Stimulated activated CD4-positive, alpha-beta T cell treated with anti-CD3 and anti-CD28 coated beads, Interleukin-4, amount 100 ng/mL, for 24 hours (primary cell): ENCODE data around the gene CACNA2D3.

ENCODE experiments used
- DNase-seq: peaks from one replicate; pipeline ENCODE4 v3.0.0-alpha.2; 2020

Gene CACNA2D3

DNA sequence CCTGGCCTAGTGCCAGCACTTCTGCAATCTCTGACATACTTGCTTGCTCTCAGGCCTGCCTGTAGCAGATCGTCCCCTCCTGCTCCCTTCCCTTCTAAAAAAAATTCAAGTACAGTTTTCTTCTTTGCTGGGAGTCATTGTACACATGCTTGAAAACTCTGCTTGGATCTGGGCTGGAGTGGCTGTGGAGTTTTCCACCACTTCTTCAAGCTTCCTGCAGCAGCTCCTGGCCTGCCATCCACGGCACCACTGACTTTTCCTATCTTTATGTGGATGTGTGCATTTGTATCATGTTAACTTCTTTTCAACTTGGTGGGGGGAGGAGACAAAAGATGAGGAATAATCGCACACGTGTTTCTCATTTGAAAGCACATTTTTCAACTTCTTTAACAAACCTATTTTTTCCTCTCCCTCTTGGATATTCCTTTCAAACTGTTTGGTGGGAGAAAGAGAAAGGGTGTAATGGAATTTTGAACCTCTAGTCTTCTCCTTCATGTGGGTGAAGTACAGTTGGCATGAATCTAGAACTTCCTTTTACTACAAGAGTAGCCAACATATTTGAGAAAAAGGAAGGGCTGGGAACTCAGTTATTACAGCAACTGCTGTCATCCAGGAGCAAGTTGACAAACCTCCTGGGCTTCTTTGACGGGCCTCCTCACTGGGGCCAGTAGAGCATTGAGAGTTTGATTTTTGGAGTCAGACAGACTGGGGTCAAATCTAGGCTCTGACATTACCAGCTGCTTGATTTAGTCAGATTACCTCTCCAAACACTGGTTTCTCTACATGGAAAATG is 866.7 kb downstream of the CACNA2D3 start:
- DNase-seq = no peak

DNA sequence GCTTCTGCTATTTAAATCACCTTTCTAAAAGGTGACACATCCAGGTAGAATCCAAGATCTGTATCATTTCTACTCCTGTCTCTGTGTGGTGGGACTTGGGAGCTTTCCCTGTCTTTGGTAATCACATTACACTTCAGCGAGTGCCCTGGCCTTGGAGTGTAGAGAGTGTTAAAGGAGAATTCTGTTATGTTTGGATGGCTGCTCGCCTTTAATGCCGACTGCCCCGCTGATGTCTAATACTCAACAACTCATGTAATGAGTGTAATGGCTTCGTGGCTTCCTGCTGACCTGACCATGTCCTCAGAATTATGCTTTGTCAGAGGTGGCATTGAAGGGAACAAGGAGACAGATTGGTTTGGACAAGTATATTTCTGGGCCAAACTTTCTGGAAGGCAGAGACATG is 871.8 kb downstream of the CACNA2D3 start:
- DNase-seq = no peak

DNA sequence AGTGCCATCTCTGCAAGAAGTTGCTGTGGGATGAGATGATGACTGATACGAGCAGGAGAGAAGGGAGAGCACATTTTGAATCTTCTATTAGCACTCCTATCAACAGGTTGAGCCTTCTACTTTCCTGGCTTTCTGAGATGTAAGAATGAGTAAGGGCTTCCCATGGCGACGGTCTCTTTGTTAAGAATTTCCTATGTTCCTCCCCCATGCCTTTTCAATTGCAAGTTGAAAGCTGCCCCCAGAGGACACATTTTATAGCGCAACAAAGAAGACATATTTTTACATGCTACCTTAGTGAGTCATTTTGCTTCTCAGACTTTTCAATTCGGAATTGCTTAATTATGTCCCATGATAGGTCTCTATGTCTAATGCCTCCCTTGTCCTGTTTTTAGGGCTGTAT is 876.8 kb downstream of the CACNA2D3 start:
- no peak for DNase-seq

DNA sequence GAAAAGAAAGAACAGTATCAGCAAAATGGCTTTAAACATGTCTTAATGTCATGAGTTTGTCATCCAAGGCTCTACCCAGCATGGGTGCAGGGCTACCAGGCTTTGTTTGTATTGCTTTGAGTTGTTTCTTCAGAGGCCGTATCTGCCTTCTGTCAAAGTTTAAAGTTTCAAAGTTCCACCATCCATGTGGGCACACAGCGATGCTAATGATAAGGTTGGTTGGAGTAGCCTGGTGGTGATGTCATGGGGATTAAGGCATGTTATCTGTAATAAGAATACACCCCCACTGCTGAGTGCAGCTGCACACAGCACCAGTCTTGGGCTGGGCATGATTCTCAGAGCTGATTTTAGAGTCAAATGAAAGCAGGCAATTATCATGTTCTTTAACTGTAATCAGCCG is 877.5 kb downstream of the CACNA2D3 start:
- no peak for DNase-seq

DNA sequence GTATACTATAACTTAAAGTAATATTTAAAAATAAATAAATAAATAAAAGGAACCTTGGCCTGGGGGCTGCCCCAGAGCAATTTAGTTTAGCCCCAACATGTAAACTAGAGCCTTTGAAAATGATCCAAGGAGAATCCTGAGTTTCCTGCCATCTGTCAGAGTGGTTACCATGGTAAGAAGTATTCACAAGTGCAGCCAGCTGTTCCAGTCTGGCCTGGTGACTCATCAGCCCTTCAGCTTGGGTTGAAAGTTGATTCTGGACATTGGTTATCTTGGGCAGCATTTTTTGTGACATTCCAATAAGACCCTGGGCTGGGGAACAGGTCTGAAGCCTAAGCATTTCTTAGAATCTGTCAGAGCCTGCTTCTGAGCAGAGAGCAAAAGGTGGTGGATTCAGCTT is 878.2 kb downstream of the CACNA2D3 start:
- no peak for DNase-seq

DNA sequence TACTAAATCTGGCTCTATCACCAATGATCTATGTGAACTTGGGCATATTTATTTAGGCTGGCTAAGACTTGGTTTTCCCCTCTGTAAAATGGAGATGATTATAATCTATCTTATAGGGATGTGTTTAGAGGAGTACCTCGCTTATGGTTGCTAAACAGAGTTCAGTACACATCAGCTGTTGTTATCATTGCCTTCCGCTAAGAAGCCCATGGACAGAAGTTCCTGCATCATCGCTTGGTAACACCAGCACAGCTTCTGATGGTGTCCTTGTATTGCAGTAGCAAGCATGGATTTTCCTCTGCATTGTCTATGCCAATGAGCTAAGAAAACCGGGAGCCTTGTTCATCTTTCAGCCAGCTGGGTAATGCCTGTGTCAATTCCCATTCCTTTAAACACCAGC is 878.6 kb downstream of the CACNA2D3 start:
- DNase-seq = no peak

DNA sequence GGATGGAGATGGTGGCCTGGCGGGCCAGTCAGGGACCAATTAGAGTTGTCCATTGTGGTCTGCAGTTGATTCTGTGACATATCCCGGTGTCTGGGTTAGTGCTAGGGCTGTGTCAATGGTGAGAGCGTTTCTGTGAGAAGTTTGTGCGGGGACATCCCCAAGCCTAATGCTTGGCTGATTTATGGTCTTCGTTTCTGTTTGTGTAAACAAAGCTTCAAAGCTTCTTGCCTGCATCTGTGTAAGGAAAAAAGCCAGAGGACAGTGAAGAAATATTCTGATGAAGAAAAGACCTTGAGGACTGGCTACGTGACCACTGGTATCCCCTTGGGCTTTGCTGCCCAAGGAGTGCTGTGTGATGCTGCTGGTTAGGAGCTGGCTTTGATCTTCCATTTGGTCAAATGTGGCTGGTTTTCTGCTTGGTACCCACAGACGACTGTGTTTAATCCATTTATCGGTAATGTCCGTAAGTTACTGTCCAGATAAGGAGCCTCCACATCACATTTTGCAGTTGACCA is 880.1 kb downstream of the CACNA2D3 start:
- DNase-seq = no peak

DNA sequence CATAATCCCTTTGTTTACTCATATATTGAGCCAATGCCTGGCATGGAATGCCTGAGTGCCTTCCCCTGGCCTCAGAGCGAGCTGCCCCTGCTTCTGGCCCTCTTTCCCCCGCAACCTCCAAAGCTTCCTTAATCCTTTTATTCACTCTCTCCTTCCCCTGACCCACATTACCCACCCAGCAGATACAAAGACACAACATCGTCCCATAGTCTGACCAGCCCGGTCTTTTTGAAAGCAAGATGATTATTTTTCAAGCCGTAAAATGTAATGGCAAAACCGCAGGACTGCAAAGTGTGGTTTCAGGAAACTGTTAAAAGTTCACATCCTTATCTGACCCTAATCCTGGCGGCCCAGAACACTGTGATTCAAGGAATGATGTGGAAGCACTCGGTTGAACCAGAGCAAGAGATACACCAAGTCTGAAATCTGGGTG is 883.9 kb downstream of the CACNA2D3 start:
- DNase-seq = no peak

DNA sequence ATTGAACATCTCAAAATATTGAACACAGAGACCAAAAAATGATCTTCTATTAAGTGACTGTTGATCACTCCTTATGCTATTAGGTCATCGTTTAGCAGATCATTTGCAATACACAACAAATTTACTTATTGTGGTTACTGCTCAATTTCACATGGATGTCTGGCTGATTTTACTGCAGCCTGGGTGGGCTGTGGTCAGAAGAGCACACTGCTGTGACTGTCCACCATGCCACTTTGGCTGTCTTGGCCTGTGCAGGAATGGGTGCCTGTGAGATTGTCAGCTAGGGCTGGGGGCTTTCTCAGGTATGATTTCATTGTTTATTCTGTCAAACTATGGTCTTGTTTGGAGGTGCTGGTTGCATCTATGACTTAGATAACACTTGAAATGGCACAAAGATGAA is 885.6 kb downstream of the CACNA2D3 start:
- DNase-seq = no peak

DNA sequence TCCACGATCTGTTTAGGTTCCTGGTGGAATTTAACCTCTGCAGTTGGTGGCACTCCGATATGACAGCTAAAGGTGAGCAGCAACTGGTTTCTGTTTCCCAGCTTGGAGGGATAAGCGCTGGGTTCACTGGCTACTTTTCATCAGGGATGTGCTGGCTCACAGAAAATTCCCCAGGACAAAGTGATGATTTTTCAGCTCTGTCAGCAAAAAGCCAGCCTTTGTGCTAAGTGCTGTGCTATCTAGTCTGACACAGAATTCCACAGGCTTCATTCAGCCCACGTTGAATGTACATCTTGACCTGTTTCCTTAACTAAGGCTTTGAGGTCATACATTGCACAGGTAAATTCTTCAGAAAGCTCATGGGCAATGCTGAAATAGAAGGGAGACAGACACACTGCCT is 887.0 kb downstream of the CACNA2D3 start:
- no peak for DNase-seq

DNA sequence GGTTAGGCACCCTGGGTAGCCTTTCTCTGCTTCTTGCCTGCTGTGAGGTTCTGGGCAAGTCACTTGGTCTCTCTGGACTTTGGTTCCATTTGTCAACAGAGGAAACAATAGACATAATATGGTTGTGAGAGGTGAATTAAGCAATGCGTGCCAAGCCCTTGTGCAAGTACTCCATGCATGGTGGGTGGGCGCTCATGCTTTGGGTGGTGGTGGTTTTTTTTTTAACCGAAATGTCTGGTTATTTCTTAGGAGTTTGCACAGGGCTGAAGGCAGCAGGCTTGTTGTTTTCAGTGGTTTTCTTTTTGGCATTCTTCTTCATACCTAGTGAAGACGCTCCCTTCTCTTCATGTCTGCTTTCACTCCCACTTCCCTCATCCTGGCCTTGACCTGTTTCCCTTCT is 889.7 kb downstream of the CACNA2D3 start:
- DNase-seq = no peak

DNA sequence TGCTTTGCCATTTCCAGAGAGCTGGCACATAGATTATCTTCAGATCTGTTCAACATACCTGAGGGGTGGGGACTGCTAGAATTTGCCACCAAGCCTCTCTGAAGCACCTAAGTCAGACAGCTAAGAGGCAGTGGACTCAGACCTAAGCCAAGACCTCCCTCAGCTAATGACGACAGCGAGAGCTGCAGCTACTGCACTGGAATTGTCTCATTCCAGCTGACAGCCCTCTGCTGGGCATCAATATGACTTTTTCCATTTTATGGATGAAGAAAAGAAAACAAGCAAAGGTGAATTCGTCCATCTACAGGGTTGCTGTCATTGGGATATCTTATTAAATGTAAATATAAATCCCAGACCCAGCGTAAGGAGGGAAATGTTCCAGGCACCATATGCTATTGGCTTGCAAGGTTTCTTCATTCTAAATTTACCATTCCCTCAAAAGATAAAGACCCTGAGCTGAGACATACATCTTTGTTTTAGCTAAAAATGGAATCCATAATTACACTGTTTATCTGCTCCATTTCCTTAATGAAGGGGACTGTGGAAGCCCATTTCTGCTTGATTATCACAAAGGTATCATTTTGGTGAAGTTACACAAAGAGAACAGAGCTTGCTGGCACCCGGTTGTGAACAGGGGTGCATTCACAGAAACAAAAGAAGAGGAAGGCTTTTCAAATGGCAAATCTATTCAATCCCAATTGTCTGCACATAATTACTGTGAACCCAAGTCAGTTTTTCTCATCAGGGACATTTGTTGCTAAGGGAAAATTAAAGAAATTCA is 891.0 kb downstream of the CACNA2D3 start:
- no peak for DNase-seq

DNA sequence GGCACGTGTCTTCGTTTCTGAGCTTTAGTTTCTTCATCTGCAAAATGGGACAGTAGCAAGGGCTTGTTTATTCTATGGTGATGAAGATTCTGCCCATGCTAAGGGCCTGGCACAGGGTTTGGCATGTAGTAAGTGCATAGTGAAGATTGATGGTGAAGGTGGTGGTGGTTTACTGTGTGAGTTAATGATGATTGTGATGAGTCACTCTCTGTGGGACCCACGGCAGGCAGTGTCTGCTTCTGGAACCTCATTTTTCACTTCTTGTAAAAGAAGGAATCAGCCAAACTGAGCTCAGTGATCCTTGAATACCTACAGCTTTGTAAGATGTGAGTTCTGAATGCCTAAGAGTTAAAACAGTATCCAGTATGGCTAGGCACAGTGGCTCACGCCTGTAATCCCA is 891.7 kb downstream of the CACNA2D3 start:
- no peak for DNase-seq

DNA sequence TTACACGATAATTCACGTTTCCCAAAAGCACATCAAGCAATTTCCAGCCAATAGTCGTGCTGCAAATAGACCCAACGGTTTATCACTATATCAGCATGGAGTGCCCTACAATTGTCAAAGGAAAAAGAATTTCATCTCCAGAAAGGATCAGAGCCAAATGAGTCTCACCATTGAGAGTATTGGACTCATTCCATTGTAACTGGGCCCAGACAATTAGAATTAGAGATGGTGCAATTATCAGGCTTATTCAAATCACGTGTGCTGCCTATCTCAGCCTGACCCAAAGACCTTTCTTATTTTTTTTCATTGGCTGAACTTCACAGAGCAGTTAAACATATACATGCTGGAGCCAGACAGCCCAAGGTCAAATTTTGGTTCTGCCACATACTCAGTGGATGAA is 892.6 kb downstream of the CACNA2D3 start:
- DNase-seq = no peak

DNA sequence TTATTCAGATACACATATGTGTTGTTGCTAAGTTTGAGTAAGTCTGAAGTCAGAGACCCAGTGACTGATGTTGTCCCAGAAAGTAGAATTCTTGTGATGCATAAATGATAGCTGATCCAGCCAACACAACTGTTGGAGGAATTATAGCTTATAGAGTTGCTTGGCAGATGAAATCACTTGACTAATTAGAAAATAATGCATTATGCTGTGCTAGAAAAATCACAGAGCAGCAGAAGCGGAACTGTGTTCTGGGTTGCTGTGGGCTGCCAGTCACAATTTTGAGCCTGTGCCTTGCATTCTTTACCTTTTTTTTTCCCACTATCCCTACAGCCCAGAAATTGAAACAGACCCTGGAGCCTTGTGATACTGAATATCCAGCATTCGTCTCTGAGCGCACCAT is 895.5 kb downstream of the CACNA2D3 start:
- DNase-seq = no peak

DNA sequence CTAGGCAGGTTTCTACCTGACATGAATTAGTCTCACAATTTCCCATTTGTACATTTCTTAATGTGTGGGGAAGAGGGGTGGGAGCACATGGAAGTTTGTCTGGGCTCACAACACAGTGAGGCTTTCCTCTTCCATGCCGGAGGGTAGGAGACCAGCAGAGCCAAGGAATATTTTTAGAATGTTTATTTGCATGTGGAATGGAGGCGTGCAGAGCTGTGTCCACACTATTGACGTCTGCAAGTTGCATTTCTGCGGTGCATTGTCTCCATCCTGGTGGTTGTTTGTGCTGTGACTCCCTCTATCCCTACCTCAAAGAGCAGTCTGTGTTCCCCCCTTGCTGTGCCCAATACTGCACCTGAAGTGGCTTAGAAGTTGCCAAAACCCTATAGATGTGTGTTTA is 908.6 kb downstream of the CACNA2D3 start:
- no peak for DNase-seq

DNA sequence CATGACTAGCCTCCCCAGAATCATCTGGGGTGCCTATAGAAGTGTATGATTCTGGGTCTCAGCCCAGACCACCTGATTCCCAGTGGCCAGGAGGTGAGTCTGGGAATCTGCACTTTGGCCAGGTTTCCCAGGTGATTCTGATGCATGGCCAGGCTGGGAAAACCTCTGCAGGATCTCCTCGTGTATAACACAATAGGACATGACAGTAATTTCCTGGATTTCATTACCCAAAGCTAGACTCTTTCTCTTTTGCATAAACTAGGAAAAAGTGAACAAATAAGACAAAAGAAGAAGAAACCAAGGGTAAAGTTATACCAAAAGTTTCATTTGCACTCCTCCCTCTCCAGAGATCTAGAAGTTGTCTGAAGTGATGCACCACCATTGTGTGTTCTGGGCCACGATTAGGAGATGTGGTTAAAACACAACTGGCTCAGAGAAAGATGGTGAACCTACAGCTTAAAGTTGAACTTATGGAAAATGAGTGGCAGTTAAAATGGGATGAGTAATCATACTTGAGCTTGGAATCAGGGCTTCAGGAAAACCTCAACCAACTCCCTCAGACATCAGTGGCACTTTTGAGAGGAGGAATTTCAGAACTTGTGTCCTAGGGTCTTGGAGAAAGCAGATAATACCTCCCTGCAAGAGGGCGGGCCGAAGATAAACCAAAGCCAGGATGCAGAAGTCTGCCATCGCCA is 914.7 kb downstream of the CACNA2D3 start:
- DNase-seq = no peak

DNA sequence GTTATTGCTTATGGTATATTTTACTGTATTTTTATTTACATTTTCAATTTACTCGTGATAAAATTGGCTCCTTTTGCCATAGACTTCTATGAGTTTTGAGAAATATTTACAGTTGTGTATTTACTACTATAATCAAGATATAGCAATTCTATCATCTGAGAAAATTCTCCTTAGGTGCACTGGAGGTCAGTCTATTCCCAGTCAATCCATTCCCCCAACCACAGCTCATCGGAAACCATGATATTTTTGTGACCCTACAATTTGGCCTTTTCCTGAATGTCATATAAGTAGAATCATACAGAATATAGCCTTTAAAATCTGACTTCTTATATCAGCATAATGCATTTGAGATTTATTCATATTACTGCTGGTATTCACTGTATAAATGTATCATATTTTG is 920.2 kb downstream of the CACNA2D3 start:
- DNase-seq = no peak

DNA sequence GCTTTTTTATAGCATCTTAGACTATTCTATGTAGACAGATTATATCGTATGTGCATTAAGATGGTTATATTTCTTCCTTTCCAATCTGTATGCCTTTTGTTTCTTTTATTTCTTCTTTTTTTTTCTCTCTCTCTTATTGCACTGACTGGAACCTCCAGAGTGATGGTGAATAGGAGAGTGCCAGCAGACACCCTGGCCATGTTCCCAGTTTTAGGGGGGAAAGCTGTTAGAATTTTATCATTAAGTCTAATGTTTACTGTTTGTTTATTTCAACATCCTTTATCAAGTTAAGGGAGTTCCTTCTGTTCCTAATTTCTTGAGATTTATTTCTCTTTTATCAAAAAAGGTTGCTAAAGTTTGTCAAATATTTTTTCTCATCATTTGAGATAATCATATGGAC is 922.1 kb downstream of the CACNA2D3 start:
- DNase-seq = no peak

DNA sequence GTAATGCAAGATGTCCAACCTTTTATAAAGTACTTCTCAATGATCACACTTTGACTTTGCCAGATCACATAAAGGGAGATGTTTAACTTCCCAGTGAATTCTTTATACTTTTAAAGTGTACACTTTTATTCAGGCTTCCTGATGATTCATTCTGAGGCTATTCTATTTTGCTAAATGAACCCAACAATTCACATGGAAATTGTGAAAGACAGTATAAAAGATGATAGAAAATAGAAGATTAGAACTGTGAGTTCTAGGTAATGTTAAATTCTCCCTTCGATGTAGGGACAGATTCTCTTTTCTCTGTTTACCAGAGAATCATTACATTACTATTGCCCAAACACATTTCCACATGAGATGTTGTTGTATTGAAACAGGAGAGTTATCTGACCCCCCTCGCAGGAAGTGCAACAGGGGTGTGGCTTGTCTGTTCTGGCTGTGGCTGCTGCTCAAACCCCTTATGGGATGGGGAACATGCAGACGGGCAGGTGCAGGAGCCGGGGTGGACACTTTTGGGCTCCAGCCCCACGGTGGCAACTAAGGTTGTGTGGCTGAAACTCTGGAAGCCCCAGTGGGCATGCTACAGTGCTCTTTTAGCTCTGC is 936.8 kb downstream of the CACNA2D3 start:
- DNase-seq = no peak

DNA sequence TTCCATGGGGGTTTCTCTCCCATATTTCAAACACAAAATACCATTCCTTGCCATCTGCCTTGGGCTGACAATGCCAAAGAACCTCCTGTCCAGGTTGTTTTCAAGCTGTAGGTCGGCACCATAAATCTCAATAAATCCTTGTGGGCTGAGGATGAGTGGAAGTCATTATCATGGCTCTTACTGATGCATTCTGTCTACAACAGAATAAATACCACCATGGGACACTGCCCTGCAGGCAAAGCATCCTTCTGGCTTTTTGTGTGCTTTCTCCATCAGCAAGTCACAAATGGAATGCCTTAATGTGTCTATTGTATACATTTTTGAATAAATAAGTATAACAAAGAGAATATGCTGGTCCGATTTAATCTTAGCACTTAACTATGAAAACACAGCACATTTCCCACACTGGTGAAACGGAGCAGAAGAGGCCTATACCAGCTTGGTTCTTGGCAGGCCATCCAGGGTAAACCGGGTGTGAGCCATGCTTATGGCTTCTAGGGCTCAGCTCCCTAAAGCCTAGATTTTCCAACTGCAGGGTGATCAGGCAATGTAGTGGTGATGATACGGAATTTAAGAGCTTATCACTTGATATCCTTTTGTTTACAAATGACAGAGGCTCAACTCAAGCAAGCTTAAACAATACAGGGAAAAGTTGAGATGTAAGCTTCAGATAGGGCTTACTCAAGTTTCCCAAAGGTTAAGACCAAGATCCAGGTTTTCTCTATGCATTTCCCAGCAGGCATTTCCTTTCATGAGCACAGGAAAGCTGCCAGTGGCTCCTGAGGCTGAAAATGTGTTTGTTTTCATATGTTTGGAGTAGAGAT is 938.8 kb downstream of the CACNA2D3 start:
- no peak for DNase-seq

DNA sequence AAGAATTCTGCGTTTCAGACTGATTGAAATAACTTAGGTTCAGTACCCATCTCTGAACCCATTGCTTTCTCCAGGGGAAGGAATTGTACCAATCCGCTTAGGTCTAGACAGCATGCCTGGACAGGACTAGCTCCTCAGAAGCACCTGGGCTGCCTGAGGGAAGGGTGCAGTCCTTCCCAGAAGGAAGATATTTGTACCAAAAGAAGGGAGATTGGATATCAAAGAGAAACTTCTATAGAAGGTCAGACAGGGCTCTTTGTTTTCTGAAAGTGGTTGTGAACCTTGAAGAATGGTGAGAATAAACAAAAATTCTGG is 939.3 kb downstream of the CACNA2D3 start:
- no peak for DNase-seq

DNA sequence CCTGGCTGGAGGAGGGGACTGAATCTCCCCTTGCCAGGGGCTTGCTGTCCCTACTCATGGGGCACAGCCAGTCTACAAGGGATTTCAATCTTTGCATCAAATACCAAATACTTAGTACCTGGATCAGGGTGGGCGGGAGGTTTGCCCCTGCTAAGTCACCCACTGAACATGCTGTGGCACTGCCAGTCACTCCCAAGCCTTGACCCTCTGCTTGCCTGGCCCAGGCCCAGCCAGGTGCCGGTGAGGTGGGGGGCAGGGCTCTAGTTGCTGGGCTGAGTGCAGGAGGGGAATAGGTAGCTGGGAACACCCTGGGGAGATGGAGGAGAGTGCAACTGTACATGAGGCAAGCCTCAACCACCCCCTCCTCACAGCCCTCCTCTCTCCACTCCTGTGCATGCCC is 941.8 kb downstream of the CACNA2D3 start:
- DNase-seq = no peak
